ENCODE results near the gene DHX8.

Gene DHX8

GRCh38 chr17:43563600-43564594 is 80.1 kb downstream of the DHX8 start:
- no peak for TF ChIP-seq EZH2phosphoT487 (IDR thresholded peaks at IDR 0.05; ENCODE audit: borderline replicate concordance)
- no peak for TF ChIP-seq CTCF (conservative IDR thresholded peaks at IDR 0.05; ENCODE audit: low read length)
- no peaks in the 10 kb centered on the region for H3K9me2 ChIP-seq (replicated peaks; ENCODE audit: low read depth, low read length)
- peak overlapping the region; percentile 45 for H3K4me3 ChIP-seq (ENCODE audit: low read length, poor library complexity, severe bottlenecking)
- no peaks in the 10 kb centered on the region for H3F3A ChIP-seq (ENCODE audit: low read depth)
- H3K4me1 ChIP-seq (ENCODE audit: insufficient read depth, low read length, poor library complexity, severe bottlenecking): peaks cover 15% of the 10 kb centered on the region
- no peaks in the 10 kb centered on the region for H3K27me3 ChIP-seq (ENCODE audit: insufficient read depth, low read length, poor library complexity, severe bottlenecking)
- no peak overlapping the region for H2AFZ ChIP-seq (ENCODE audit: low read length)
- peak overlapping the region; percentile 12 for H3K9ac ChIP-seq (ENCODE audit: low read depth, low read length, poor library complexity, severe bottlenecking)
- H4K20me1 ChIP-seq (ENCODE audit: insufficient read depth, low read length, poor library complexity, severe bottlenecking): no peaks in the 10 kb centered on the region
- no peaks in the 10 kb centered on the region for H3K9me3 ChIP-seq (ENCODE audit: insufficient read depth, low read depth, low read length)
- H3K4me2 ChIP-seq (ENCODE audit: low read depth, low read length, poor library complexity, severe bottlenecking): peak overlapping the region; percentile 80
- no peaks in the 10 kb centered on the region for H3K36me3 ChIP-seq (ENCODE audit: insufficient read depth, low read length)
- H3K79me2 ChIP-seq (ENCODE audit: insufficient read depth, low read length): no peaks in the 10 kb centered on the region

GRCh38 chr17:43568506-43569082 is 84.8 kb downstream of the DHX8 start:
- H3K4me3 ChIP-seq (ENCODE audit: low read length, poor library complexity, severe bottlenecking): no peak overlapping the region
- H3K79me2 ChIP-seq (ENCODE audit: insufficient read depth, low read length): no peaks in the 10 kb centered on the region
- H4K20me1 ChIP-seq (ENCODE audit: insufficient read depth, low read length, poor library complexity, severe bottlenecking): no peaks in the 10 kb centered on the region
- no peaks in the 10 kb centered on the region for H3K36me3 ChIP-seq (ENCODE audit: insufficient read depth, low read length)
- H3K9ac ChIP-seq (ENCODE audit: low read depth, low read length, poor library complexity, severe bottlenecking): no peak overlapping the region
- H3K9me2 ChIP-seq (replicated peaks; ENCODE audit: low read depth, low read length): no peaks in the 10 kb centered on the region
- no peak overlapping the region for H2AFZ ChIP-seq (ENCODE audit: low read length)
- H3K27me3 ChIP-seq (ENCODE audit: insufficient read depth, low read length, poor library complexity, severe bottlenecking): no peaks in the 10 kb centered on the region
- no peaks in the 10 kb centered on the region for H3F3A ChIP-seq (ENCODE audit: low read depth)
- H3K9me3 ChIP-seq (ENCODE audit: insufficient read depth, low read depth, low read length): no peaks in the 10 kb centered on the region
- TF ChIP-seq EZH2phosphoT487 (IDR thresholded peaks at IDR 0.05; ENCODE audit: borderline replicate concordance): no peak
- TF ChIP-seq CTCF (conservative IDR thresholded peaks at IDR 0.05; ENCODE audit: low read length): no peak
- H3K4me2 ChIP-seq (ENCODE audit: low read depth, low read length, poor library complexity, severe bottlenecking): no peak overlapping the region
- H3K4me1 ChIP-seq (ENCODE audit: insufficient read depth, low read length, poor library complexity, severe bottlenecking): peaks cover 2% of the 10 kb centered on the region

GRCh38 chr17:43570518-43570928 is 86.7 kb downstream of the DHX8 start:
- H2AFZ ChIP-seq (ENCODE audit: low read length): no peak overlapping the region
- no peaks in the 10 kb centered on the region for H3K9me2 ChIP-seq (replicated peaks; ENCODE audit: low read depth, low read length)
- H3K79me2 ChIP-seq (ENCODE audit: insufficient read depth, low read length): no peaks in the 10 kb centered on the region
- H3K4me2 ChIP-seq (ENCODE audit: low read depth, low read length, poor library complexity, severe bottlenecking): no peak overlapping the region
- H3K36me3 ChIP-seq (ENCODE audit: insufficient read depth, low read length): no peaks in the 10 kb centered on the region
- no peaks in the 10 kb centered on the region for H3F3A ChIP-seq (ENCODE audit: low read depth)
- H3K9ac ChIP-seq (ENCODE audit: low read depth, low read length, poor library complexity, severe bottlenecking): no peak overlapping the region
- H3K4me3 ChIP-seq (ENCODE audit: low read length, poor library complexity, severe bottlenecking): no peak overlapping the region
- TF ChIP-seq CTCF (conservative IDR thresholded peaks at IDR 0.05; ENCODE audit: low read length) (no peak), EZH2phosphoT487 (IDR thresholded peaks at IDR 0.05; ENCODE audit: borderline replicate concordance) (no peak)
- H3K4me1 ChIP-seq (ENCODE audit: insufficient read depth, low read length, poor library complexity, severe bottlenecking): no peaks in the 10 kb centered on the region
- no peaks in the 10 kb centered on the region for H4K20me1 ChIP-seq (ENCODE audit: insufficient read depth, low read length, poor library complexity, severe bottlenecking)
- no peaks in the 10 kb centered on the region for H3K9me3 ChIP-seq (ENCODE audit: insufficient read depth, low read depth, low read length)
- no peaks in the 10 kb centered on the region for H3K27me3 ChIP-seq (ENCODE audit: insufficient read depth, low read length, poor library complexity, severe bottlenecking)

Data from Loucy (cell line).